Measurements from ENCODE around the gene ZNF830. TPM values are rescaled to one million over a fixed set of nuclear protein-coding genes. Genes with fewer than 3 reads are reported as not detected.

ZNF830 gene
- 10 to 100 TPM; 13.2 to 23.7 (median 18.0) TPM for total RNA-seq
- 10 to 100 TPM; 17.2 to 22.0 (median 18.7) TPM for polyA plus RNA-seq
- long read RNA-seq, donor 1, transcript ZNF830-201 (1 exons, 2,246 nt): major isoform, 20 of 26 reads
- long read RNA-seq, donor 1, partial matches to known transcripts: 5 of 26 reads
- long read RNA-seq, donor 1, other reads (novel, unspliced or antisense): 0 of 26 reads
- long read RNA-seq, donor 2, transcript ZNF830-201 (1 exons, 2,246 nt): major isoform, 12 of 12 reads
- long read RNA-seq, donor 2, partial matches to known transcripts: 0 of 12 reads
- long read RNA-seq, donor 2, other reads (novel, unspliced or antisense): 0 of 12 reads

GRCh38 chr17:34961093-34961911 is at the start of gene ZNF830, which contains the start of gene CCT6B:
ZNF830 (plus strand) TSS chr17:34961540; CDS start chr17:34961567, 27 bp downstream.
CCT6B (minus strand) TSS chr17:34961460; CDS start chr17:34961393, 67 bp downstream.
- peak within 1 kb of the TSS; percentile 93 to 99 (median 97) for H3K27ac ChIP-seq
- DNase-seq: peak; percentile 96
- H3K9me3 ChIP-seq: no peaks in the 10 kb centered on the region
- no peaks in the 10 kb centered on the region for H3K27me3 ChIP-seq (replicated peaks in 1 of 7)
- peaks cover 0 to 36% (median 26%) of the 10 kb centered on the region in 6 donors for H3K36me3 ChIP-seq
- TF ChIP-seq CTCF (IDR thresholded peaks at IDR 0.05 in 8 of 11, conservative IDR thresholded peaks at IDR 0.05 in 3 of 11) (peak in 3 of 11 experiments; percentile 14 to 23 (median 15)), POLR2AphosphoS5 (IDR thresholded peaks at IDR 0.05) (peak; percentile 93 to 99 (median 98)), POLR2A (IDR thresholded peaks at IDR 0.05) (peak; percentile 8 to 54 (median 51))
- WGBS, 5 donors: 0% methylated on average over 45 to 65 of the region's 65 CpGs
- H3K4me1 ChIP-seq: peaks cover 18 to 41% (median 33%) of the 10 kb centered on the region in 6 donors
- intact Hi-C loops (cut with DNase I; ENCODE audit: low total_unique reads): no loop called here
- H3K4me3 ChIP-seq: peak within 1 kb of the TSS; percentile 83 to 98 (median 92)

- intact Hi-C loops (cut with DNase I; ENCODE audit: low total_unique reads): no loop called here
- Histone ChIP-seq H3K36me3 (no peaks in the 10 kb centered on the region), H3K9me3 (peaks cover 0 to 7% (median 0%) of the 10 kb centered on the region in 8 donors), H3K4me1 (peaks cover 0 to 9% (median 0%) of the 10 kb centered on the region in 6 donors), H3K27me3 (replicated peaks in 1 of 7) (no peaks in the 10 kb centered on the region), H3K4me3 (no peak overlapping the region), H3K27ac (no peak overlapping the region)
- TF ChIP-seq POLR2AphosphoS5 (IDR thresholded peaks at IDR 0.05): no peak
- TF ChIP-seq CTCF (IDR thresholded peaks at IDR 0.05 in 8 of 11, conservative IDR thresholded peaks at IDR 0.05 in 3 of 11): no peak
- TF ChIP-seq POLR2A (IDR thresholded peaks at IDR 0.05): no peak
- DNase-seq: no peak
- WGBS, 5 donors: 67 to 93% (median 77%) methylated on average over 1 of the region's 1 CpG
Measured at GRCh38 chr17:34913001-34913400, 48.3 kb upstream of the ZNF830 start.

- DNase-seq: no peak
- WGBS, 5 donors: 66 to 82% (median 70%) methylated on average over 2 of the region's 2 CpGs
- intact Hi-C loops (cut with DNase I; ENCODE audit: low total_unique reads): no loop called here
- H3K4me3 ChIP-seq: no peak overlapping the region
- peaks cover 0 to 9% (median 0%) of the 10 kb centered on the region in 6 donors for H3K4me1 ChIP-seq
- H3K9me3 ChIP-seq: peaks cover 0 to 7% (median 0%) of the 10 kb centered on the region in 8 donors
- H3K27me3 ChIP-seq (replicated peaks in 1 of 7): no peaks in the 10 kb centered on the region
- H3K27ac ChIP-seq: no peak overlapping the region
- no peaks in the 10 kb centered on the region for H3K36me3 ChIP-seq
- TF ChIP-seq POLR2AphosphoS5 (IDR thresholded peaks at IDR 0.05) (no peak), CTCF (IDR thresholded peaks at IDR 0.05 in 8 of 11, conservative IDR thresholded peaks at IDR 0.05 in 3 of 11) (no peak), POLR2A (IDR thresholded peaks at IDR 0.05) (no peak)
Measured at GRCh38 chr17:34916120-34916519, 45.2 kb upstream of the ZNF830 start.

Measured in spleen (tissue), 13 donors.